Liver (tissue), 9 donors: ENCODE results near the gene USH2A. TPM values are rescaled to one million over a fixed set of nuclear protein-coding genes. Genes with fewer than 3 reads are reported as not detected.

Source experiments
- DNase-seq: peaks from one replicate; pipeline ENCODE4 v3.0.0-alpha.2; 2017; ENCODE audit warnings: low spot score
- H3K27ac ChIP-seq, 2 donors: one replicate each; pipeline ENCODE4 v1.7.0; 2013; ENCODE audit warnings: inconsistent platforms in 2 of 2, low read length in 2 of 2, control low read depth in 1 of 2, low read depth in 1 of 2, mild to moderate bottlenecking in 1 of 2
- H3K27me3 ChIP-seq, 4 donors: one replicate each; pipeline versions ENCODE4 v1.6.1 to v1.7.0; 2013; ENCODE audit warnings: low read length in 3 of 4, inconsistent platforms in 1 of 4, mild to moderate bottlenecking in 1 of 4, moderate library complexity in 1 of 4; ENCODE audit not compliant: control insufficient read depth in 4 of 4, insufficient read depth in 4 of 4
- H3K36me3 ChIP-seq, 4 donors: one replicate each; pipeline versions ENCODE4 v1.6.1 to v1.7.0; 2013; ENCODE audit warnings: low read length in 3 of 4, mild to moderate bottlenecking in 3 of 4, low read depth in 1 of 4, moderate library complexity in 1 of 4; ENCODE audit not compliant: control insufficient read depth in 4 of 4, insufficient read depth in 3 of 4
- H3K4me1 ChIP-seq, 4 donors: one replicate each; pipeline versions ENCODE4 v1.6.1 to v1.7.0; 2013; ENCODE audit warnings: low read length in 3 of 4, mild to moderate bottlenecking in 3 of 4, moderate library complexity in 1 of 4; ENCODE audit not compliant: control insufficient read depth in 4 of 4, insufficient read depth in 4 of 4
- H3K4me3 ChIP-seq, 3 donors: one replicate each; pipeline versions ENCODE4 v1.6.1 to v1.7.0; 2013; ENCODE audit warnings: low read length in 3 of 3, control low read depth in 1 of 3, low read depth in 1 of 3, mild to moderate bottlenecking in 1 of 3
- H3K9ac ChIP-seq, 2 donors: one replicate each; pipeline ENCODE4 v1.7.0; 2013; ENCODE audit warnings: low read length in 2 of 2, mild to moderate bottlenecking in 2 of 2, moderate library complexity in 2 of 2, control low read depth in 1 of 2, low read depth in 1 of 2
- H3K9me3 ChIP-seq, 4 donors: one replicate each; pipeline versions ENCODE4 v1.6.1 to v1.7.0; 2013; ENCODE audit warnings: low read length in 3 of 4; ENCODE audit not compliant: control insufficient read depth in 4 of 4
- ATF3 ChIP-seq: IDR thresholded peaks from 2 replicates; pipeline ENCODE4 v1.6.1; 2016; ENCODE audit warnings: antibody characterized with exemption
- CTCF ChIP-seq: fragments of 150-350 bp; IDR thresholded peaks from 2 replicates; pipeline ENCODE4 v1.5.1; 2017; ENCODE audit warnings: improper control_type of control experiment, low read depth, low read length; ENCODE audit not compliant: missing input control
- EGR1 ChIP-seq, 2 donors: IDR thresholded peaks; 2 replicates each; pipeline ENCODE4 v1.6.1; 2016 to 2018; ENCODE audit warnings: antibody characterized with exemption in 2 of 2, low read depth in 2 of 2
- FOXA1 ChIP-seq: IDR thresholded peaks from 2 replicates; pipeline ENCODE4 v1.6.1; 2016; ENCODE audit warnings: antibody characterized with exemption
- FOXA2 ChIP-seq: IDR thresholded peaks from 2 replicates; pipeline ENCODE4 v1.6.1; 2016; ENCODE audit warnings: antibody characterized with exemption
- GABPA ChIP-seq, 2 donors: IDR thresholded peaks in 1 of 2; conservative IDR thresholded peaks in 1 of 2; 2 replicates each; pipeline ENCODE4 v1.6.1; 2016; ENCODE audit warnings: antibody characterized with exemption in 2 of 2, mild to moderate bottlenecking in 1 of 2, moderate library complexity in 1 of 2
- HNF4A ChIP-seq, 2 donors: conservative IDR thresholded peaks; 2 replicates each; pipeline ENCODE4 v1.6.1; 2016; ENCODE audit warnings: antibody characterized with exemption in 2 of 2, mild to moderate bottlenecking in 2 of 2
- HNF4G ChIP-seq: IDR thresholded peaks from 2 replicates; pipeline ENCODE4 v1.6.1; 2016; ENCODE audit warnings: antibody characterized with exemption
- JUND ChIP-seq, 2 donors: IDR thresholded peaks; 2 replicates each; pipeline ENCODE4 v1.6.1; 2016; ENCODE audit warnings: antibody characterized with exemption in 2 of 2
- MAX ChIP-seq: IDR thresholded peaks from 2 replicates; pipeline ENCODE4 v1.6.1; 2016; ENCODE audit warnings: antibody characterized with exemption
- NR2F2 ChIP-seq: IDR thresholded peaks from 2 replicates; pipeline ENCODE4 v1.6.1; 2016; ENCODE audit warnings: antibody characterized with exemption
- RAD21 ChIP-seq, 2 donors: IDR thresholded peaks; 2 replicates each; pipeline ENCODE4 v1.6.1; 2016; ENCODE audit warnings: antibody characterized with exemption in 2 of 2, mild to moderate bottlenecking in 2 of 2
- RXRA ChIP-seq, 2 donors: IDR thresholded peaks; 2 replicates each; pipeline ENCODE4 v1.6.1; 2017 to 2018; ENCODE audit warnings: antibody characterized with exemption in 2 of 2, mild to moderate bottlenecking in 1 of 2
- SP1 ChIP-seq: IDR thresholded peaks from 2 replicates; pipeline ENCODE4 v1.6.1; 2018; ENCODE audit warnings: antibody characterized with exemption, mild to moderate bottlenecking
- TAF1 ChIP-seq: conservative IDR thresholded peaks from 2 replicates; pipeline ENCODE4 v1.6.1; 2016; ENCODE audit warnings: antibody characterized with exemption, mild to moderate bottlenecking
- YY1 ChIP-seq: IDR thresholded peaks from 2 replicates; pipeline ENCODE4 v1.6.1; 2016; ENCODE audit warnings: antibody characterized with exemption, mild to moderate bottlenecking
- ZBTB33 ChIP-seq: IDR thresholded peaks from 2 replicates; pipeline ENCODE4 v1.6.1; 2016; ENCODE audit warnings: antibody characterized with exemption
- polyA plus RNA-seq, 2 donors: library from polyadenylated mRNA; stranded (reverse) in 1 of 2; unstranded in 1 of 2; fragments of 200-250 nt in 1 of 2; fragments of >200 nt in 1 of 2; fragmentation: Nextera tagmentation in 1 of 2; extraction: Ambion mirVana in 1 of 2; gene quantifications; one replicate each; pipeline versions ENCODE4 v1.2.1 to v1.2.3, GENCODE V29; 2013 to 2015
- total RNA-seq, 2 donors: library from RNA; depleted of rRNA; stranded (reverse); fragments of >200 nt; gene quantifications; one replicate each; pipeline ENCODE4 v1.2.3, GENCODE V29; 2014
- TF ChIP-seq, protein P1 (sequence below): IDR thresholded peaks from 2 replicates; pipeline ENCODE4 v1.6.1; 2016; ENCODE audit warnings: antibody characterized with exemption, mild to moderate bottlenecking
- donor health status: healthy.
- donor health status: healthy.
- donor health status: healthy.
- donor health status: healthy.
- donor health status: healthy.

Gene USH2A
- total and polyA plus RNA-seq, 4 donors, result 0.14 to 1.0 (median 0.31) TPM

- TF ChIP-seq CTCF, result no peak
- TF ChIP-seq EGR1 (IDR thresholded peaks at IDR 0.05; ENCODE audit: low read depth in 2 of 2), result no peak
Observed at GRCh38 chr1:216390956-216391355, 32.3 kb downstream of the USH2A start (continued).

DNA sequence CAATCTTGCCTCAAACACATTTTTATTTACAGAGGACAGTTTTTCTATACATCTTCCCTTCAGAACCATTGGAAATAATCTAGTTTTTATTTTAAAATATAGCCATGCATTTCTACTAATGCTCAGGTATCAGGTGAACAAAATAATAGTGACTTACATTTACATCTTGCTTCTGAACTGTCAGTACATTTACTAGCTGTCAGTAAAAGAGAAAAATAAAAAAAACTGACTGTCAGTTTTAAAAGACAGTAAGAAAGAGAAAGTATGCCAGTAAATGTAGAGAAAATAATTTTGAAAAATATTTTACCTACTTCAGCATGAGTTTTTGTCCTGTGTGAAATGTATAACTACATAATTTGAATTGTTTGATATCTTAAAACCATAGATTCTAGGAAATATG is 33.5 kb downstream of the USH2A start:
- H3K27me3 ChIP-seq, result no peaks in the 10 kb centered on the region
- no peaks in the 10 kb centered on the region for H3K9me3 ChIP-seq
- H3K9ac ChIP-seq, result no peak overlapping the region
- no peaks in the 10 kb centered on the region for H3K4me1 ChIP-seq
- H3K27ac ChIP-seq, result no peak overlapping the region
- no peak for TF ChIP-seq NR2F2
- TF ChIP-seq EGR1 (IDR thresholded peaks at IDR 0.05; ENCODE audit: low read depth in 2 of 2), result no peak
- no peak for TF ChIP-seq HNF4A (conservative IDR thresholded peaks at IDR 0.05)
- no peak for TF ChIP-seq SP1
- TF ChIP-seq GABPA (IDR thresholded peaks at IDR 0.05 in 1 of 2, conservative IDR thresholded peaks at IDR 0.05 in 1 of 2), result no peak
- no peak for TF ChIP-seq RAD21 (IDR thresholded peaks at IDR 0.05)
- no peak for TF ChIP-seq ZBTB33
- no peak for TF ChIP-seq FOXA2
- TF ChIP-seq YY1, result no peak
- no peak for TF ChIP-seq HNF4G
- TF ChIP-seq ATF3, result no peak
- no peak for TF ChIP-seq TAF1
- no peak for TF ChIP-seq CTCF
- no peak for TF ChIP-seq FOXA1
- TF ChIP-seq RXRA (IDR thresholded peaks at IDR 0.05), result no peak
- no peak for TF ChIP-seq JUND (IDR thresholded peaks at IDR 0.05)
- TF ChIP-seq MAX, result no peak
- TF ChIP-seq, protein P1, sequence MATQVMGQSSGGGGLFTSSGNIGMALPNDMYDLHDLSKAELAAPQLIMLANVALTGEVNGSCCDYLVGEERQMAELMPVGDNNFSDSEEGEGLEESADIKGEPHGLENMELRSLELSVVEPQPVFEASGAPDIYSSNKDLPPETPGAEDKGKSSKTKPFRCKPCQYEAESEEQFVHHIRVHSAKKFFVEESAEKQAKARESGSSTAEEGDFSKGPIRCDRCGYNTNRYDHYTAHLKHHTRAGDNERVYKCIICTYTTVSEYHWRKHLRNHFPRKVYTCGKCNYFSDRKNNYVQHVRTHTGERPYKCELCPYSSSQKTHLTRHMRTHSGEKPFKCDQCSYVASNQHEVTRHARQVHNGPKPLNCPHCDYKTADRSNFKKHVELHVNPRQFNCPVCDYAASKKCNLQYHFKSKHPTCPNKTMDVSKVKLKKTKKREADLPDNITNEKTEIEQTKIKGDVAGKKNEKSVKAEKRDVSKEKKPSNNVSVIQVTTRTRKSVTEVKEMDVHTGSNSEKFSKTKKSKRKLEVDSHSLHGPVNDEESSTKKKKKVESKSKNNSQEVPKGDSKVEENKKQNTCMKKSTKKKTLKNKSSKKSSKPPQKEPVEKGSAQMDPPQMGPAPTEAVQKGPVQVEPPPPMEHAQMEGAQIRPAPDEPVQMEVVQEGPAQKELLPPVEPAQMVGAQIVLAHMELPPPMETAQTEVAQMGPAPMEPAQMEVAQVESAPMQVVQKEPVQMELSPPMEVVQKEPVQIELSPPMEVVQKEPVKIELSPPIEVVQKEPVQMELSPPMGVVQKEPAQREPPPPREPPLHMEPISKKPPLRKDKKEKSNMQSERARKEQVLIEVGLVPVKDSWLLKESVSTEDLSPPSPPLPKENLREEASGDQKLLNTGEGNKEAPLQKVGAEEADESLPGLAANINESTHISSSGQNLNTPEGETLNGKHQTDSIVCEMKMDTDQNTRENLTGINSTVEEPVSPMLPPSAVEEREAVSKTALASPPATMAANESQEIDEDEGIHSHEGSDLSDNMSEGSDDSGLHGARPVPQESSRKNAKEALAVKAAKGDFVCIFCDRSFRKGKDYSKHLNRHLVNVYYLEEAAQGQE, result no peak
- H3K36me3 ChIP-seq, result no peaks in the 10 kb centered on the region
- no peak for DNase-seq
- no peak overlapping the region for H3K4me3 ChIP-seq
